ENCODE data around the gene B3GAT2. TPM values are rescaled to one million over a fixed set of nuclear protein-coding genes. Genes with fewer than 3 reads are reported as not detected.
A peak's percentile ranks its signal among the peaks of the same experiment; 100 is the strongest.

The B3GAT2 gene
- polyA plus RNA-seq, 3 donors from 2014 or later = 0.13 to 0.59 TPM; not detected in 1

DNA sequence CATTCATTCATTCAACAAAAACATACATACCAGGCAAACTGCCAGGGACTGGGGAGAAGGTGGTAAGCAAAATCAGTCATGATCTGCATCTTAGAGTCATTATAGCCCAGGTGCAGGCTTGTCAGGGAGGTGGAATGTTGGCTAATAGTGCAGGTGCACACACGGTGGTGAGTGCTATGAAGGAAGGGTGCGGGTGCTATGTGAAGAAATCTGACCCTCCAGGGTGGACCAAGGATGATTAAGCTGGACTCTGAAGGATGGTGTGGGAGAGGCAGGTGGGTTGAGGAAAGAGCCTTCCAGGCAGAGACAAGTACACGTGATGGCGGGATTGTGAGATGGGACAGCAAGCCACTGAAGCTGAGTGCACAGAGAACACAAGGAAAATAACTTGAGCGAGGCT is 77.4 kb downstream of the B3GAT2 start:
- H3K9me3 Mint-ChIP-seq = no peaks in the 10 kb centered on the region
- DNase-seq = no peak
- H3K27ac Mint-ChIP-seq = no peak overlapping the region
- no peaks in the 10 kb centered on the region for H3K36me3 Mint-ChIP-seq
- H3K4me1 Mint-ChIP-seq = no peaks in the 10 kb centered on the region
- no peak overlapping the region for H3K4me3 Mint-ChIP-seq
- peaks cover 2 to 15% (median 5%) of the 10 kb centered on the region in 3 donors for H3K27me3 Mint-ChIP-seq (ENCODE audit: low read depth in 3 of 3)

DNA sequence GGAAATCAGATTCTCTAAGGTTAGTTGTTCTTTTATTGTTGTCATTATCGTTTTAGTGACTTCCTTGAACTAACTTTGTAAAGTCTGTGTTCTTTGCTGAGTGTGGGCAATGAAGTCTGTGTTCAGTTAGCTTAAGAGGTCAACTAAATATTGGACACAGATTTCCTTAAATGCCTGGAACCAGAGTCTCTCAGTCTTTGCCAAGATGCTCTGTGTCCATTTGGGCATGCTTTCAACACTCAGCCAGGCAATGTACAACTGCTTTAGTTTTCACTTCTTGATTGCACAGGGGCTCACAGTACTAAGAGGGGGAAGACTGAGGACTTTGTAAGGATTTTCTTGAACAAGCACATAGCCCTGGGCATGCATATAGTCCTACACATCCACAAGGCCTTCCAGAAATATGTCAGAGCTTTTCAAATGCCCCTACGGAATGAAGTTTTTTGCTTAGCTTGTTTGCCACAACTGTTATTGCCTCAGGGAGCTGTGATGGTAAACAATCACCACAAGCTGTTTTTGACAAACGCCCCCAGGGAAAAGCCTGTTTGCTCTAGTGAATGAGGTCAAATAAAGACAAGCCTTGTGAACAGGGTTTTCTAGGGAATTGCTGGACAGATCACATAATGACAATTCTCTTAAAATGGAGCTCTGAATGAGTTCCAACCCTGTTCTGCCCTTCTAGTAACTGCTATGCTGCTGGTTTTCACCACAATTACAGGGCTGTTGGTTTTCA is 82.5 kb downstream of the B3GAT2 start:
- H3K27me3 Mint-ChIP-seq (ENCODE audit: low read depth in 3 of 3) = peaks cover 1 to 16% (median 2%) of the 10 kb centered on the region in 3 donors
- no peaks in the 10 kb centered on the region for H3K4me1 Mint-ChIP-seq

DNA sequence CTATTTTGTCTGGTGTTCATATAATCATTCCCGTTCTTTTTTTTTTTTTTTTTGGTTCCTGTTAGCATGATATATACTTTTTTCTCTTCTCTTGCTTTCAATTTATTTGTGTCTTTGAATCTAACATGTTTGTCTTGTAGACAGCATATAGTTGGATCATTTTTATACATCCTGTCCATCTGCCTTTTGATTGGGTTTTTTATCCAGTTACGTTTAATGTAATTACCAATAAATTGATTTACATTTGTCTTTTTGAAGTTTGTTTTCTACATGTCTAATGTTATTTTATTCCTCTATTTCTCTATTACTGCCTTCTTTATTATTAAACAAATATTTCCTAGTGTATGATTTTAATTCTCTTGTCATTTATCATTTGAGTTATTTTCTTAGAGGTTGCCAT is 84.4 kb downstream of the B3GAT2 start:
- no peak overlapping the region for H3K4me3 Mint-ChIP-seq
- peaks cover 3 to 30% (median 21%) of the 10 kb centered on the region in 6 donors for H3K9me3 Mint-ChIP-seq

More for the DNA sequence above, 82.5 kb downstream of the B3GAT2 start:
- H3K27ac Mint-ChIP-seq = no peak overlapping the region
- DNase-seq = no peak
- H3K36me3 Mint-ChIP-seq = peaks cover 0 to 8% (median 0%) of the 10 kb centered on the region in 3 donors
- H3K9me3 Mint-ChIP-seq = peaks cover 3 to 30% (median 21%) of the 10 kb centered on the region in 6 donors
- H3K4me3 Mint-ChIP-seq = no peak overlapping the region

DNA sequence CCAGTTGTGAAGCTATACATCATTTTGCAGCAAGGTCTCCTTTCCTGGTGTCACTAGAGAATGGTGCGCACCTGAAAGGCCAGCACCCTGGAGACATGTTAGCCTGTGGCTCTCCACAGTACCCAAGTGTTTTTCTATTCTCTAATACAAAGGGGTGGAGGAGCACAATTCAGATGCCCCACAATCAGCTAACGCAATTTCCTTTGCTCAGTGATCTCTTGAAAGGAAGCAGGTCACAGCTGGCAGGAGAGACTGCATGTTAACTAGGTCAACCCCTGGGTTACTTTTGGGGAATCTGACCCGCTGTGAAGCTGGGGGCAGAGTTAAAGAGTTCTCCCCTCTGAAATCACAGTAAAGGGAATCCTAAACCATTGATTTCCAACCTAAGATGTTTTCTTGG is 92.5 kb downstream of the B3GAT2 start:
- H3K4me3 Mint-ChIP-seq = no peak overlapping the region
- H3K36me3 Mint-ChIP-seq = peaks cover 5 to 9% (median 7%) of the 10 kb centered on the region in 3 donors
- peaks cover 0 to 2% of the 10 kb centered on the region in 2 donors for H3K4me1 Mint-ChIP-seq
- H3K27me3 Mint-ChIP-seq (ENCODE audit: low read depth in 3 of 3) = peaks cover 0 to 6% (median 4%) of the 10 kb centered on the region in 3 donors
- no peak for DNase-seq
- H3K9me3 Mint-ChIP-seq = no peaks in the 10 kb centered on the region
- peak overlapping the region in 1 of 6 donors; percentile 12 for H3K27ac Mint-ChIP-seq

More for the DNA sequence above, 84.4 kb downstream of the B3GAT2 start:
- Mint-ChIP-seq H3K27me3 (ENCODE audit: low read depth in 3 of 3) (peaks cover 2 to 14% (median 8%) of the 10 kb centered on the region in 3 donors), H3K36me3 (peaks cover 0 to 8% (median 0%) of the 10 kb centered on the region in 3 donors), H3K4me1 (no peaks in the 10 kb centered on the region), H3K27ac (no peak overlapping the region)
- no peak for DNase-seq

DNA sequence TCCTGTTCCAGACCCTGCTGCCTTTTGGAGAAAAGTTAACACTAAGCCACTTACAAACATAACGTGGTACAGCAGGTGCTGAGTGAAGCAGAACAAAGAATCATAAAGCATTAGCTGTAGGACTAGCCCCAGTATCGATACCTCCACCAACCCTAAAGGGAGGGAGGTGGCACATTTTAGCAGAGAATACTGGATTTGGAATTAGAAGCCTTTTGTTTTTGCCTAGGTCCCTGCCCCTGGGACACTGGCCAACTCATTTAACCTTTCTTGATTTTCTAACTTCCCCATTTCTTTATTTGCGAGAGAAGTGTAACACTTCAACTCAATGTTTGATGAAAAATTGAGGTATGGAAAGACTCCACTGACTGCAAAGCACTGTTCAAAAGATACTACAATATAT is 93.5 kb downstream of the B3GAT2 start:
- H3K4me1 Mint-ChIP-seq = peaks cover 0 to 2% of the 10 kb centered on the region in 2 donors
- no peak for DNase-seq
- H3K9me3 Mint-ChIP-seq = no peaks in the 10 kb centered on the region
- H3K4me3 Mint-ChIP-seq = no peak overlapping the region
- H3K27me3 Mint-ChIP-seq (ENCODE audit: low read depth in 3 of 3) = peaks cover 0 to 4% (median 0%) of the 10 kb centered on the region in 3 donors
- peaks cover 5 to 14% (median 7%) of the 10 kb centered on the region in 3 donors for H3K36me3 Mint-ChIP-seq
- peak overlapping the region in 2 of 6 donors; percentile 9 to 55 for H3K27ac Mint-ChIP-seq

DNA sequence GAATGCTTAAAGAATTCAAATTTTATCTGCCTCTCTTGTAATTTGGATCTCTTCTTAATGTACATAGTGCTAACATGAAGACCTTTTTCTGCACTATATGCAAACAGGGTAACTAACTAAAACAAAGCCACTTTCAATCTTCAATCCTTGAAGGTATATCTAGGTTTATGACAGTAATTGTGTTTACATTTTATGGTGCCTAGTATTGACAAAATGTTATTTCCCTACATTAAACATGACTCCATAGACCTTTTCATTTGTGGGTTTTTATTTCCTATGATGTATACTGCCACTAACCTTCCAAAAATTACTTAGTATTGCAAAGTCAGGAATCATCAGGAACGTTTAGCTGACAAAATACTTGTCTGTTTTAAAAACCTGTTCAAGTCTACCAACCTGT is 95.9 kb downstream of the B3GAT2 start:
- Mint-ChIP-seq H3K27ac (peak overlapping the region in 1 of 6 donors; percentile 12), H3K9me3 (no peaks in the 10 kb centered on the region), H3K36me3 (peaks cover 5 to 14% (median 7%) of the 10 kb centered on the region in 3 donors), H3K4me3 (no peak overlapping the region), H3K4me1 (peaks cover 0 to 2% of the 10 kb centered on the region in 2 donors), H3K27me3 (ENCODE audit: low read depth in 3 of 3) (peaks cover 0 to 4% (median 0%) of the 10 kb centered on the region in 3 donors)
- DNase-seq = no peak

DNA sequence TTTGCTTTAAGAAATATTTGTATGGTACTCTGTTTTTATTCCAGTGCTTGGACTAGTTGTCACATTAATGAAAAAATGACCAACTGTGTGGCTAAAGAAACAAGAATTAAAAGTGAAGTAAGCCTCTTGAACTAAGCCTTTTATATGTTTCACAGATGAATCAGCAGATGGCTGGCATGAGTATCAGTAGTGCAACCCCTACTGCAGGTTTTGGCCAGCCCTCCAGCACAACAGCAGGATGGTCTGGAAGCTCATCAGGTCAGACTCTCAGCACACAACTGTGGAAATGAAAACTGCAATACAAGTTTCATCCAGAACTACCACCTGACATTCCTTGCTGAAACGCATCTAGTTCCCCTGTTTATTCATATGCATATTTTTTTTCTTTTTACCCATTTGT is 96.8 kb downstream of the B3GAT2 start:
- H3K4me1 Mint-ChIP-seq = peaks cover 0 to 2% of the 10 kb centered on the region in 2 donors
- H3K4me3 Mint-ChIP-seq = no peak overlapping the region
- H3K36me3 Mint-ChIP-seq = peaks cover 5 to 14% (median 7%) of the 10 kb centered on the region in 3 donors
- H3K9me3 Mint-ChIP-seq = no peaks in the 10 kb centered on the region
- H3K27ac Mint-ChIP-seq = peak overlapping the region in 1 of 6 donors; percentile 26
- H3K27me3 Mint-ChIP-seq (ENCODE audit: low read depth in 3 of 3) = peaks cover 0 to 4% (median 0%) of the 10 kb centered on the region in 3 donors
- no peak for DNase-seq

DNA sequence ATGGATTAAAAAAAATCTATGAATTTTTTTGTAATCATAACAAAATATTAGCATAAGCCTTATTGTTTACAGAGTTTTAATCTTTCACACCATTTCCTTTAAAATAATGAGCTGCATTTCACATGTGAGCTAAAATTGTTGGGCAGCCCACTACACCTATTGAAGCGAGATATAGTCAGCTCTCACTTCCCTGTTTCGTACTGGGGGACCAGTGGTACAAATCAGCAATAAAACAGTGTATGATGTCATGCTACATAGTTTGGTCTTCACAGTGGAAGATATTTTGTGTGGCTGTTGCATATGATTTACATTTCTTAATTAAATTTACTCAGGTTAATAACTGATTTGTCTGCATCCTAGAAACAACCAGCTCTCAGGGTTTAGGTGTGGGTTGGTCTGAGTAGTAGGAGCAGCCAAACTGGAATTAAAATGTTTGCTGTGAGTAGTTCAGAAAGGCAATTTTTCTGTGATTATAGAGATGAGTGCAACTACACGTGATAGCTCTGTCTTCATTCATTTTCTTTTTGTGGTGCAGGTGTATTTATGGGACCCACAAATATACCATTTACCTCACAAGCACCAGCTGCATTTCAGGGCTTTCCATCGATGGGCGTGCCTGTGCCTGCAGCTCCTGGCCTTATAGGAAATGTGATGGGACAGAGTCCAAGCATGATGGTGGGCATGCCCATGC is 99.3 kb downstream of the B3GAT2 start:
- Mint-ChIP-seq H3K27me3 (ENCODE audit: low read depth in 3 of 3) (no peaks in the 10 kb centered on the region), H3K27ac (no peak overlapping the region)
- no peak for DNase-seq

DNA sequence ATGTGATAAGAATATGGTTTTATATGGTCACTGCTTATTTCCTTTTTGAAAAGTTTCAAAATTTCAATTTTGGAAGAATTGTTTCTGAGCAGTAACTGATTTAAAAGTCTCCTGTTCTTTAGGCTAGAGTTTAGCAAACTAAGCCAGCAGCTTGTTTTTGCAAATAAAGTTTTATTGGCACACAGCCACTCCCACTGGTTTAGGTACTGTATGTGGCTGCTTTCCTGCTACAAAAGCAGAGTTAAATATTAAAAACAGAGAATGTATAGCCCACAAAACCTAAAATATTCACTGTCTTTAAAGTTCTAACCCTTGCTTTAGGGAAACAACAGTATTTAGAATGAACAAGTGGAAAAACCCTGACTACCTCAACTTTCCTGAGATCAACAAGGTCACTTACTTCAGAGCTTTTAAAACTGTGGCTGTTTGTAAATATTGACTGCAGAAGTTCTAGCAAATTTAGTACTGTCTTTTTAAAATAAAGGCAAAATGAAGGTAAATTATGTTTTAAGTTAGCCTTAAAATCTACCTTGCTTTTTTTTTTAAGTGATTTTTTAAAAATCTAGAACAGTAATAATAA is 104.1 kb downstream of the B3GAT2 start:
- no peaks in the 10 kb centered on the region for H3K27me3 Mint-ChIP-seq (ENCODE audit: low read depth in 3 of 3)
- no peaks in the 10 kb centered on the region for H3K9me3 Mint-ChIP-seq
- DNase-seq = no peak
- no peak overlapping the region for H3K27ac Mint-ChIP-seq
- H3K4me3 Mint-ChIP-seq = no peak overlapping the region
- peaks cover 0 to 19% (median 0%) of the 10 kb centered on the region in 3 donors for H3K36me3 Mint-ChIP-seq
- peaks cover 3 to 9% of the 10 kb centered on the region in 2 donors for H3K4me1 Mint-ChIP-seq

More for the DNA sequence above, 99.3 kb downstream of the B3GAT2 start:
- no peaks in the 10 kb centered on the region for H3K4me1 Mint-ChIP-seq
- H3K4me3 Mint-ChIP-seq = no peak overlapping the region
- no peaks in the 10 kb centered on the region for H3K9me3 Mint-ChIP-seq
- H3K36me3 Mint-ChIP-seq = peaks cover 5 to 26% (median 7%) of the 10 kb centered on the region in 3 donors

DNA sequence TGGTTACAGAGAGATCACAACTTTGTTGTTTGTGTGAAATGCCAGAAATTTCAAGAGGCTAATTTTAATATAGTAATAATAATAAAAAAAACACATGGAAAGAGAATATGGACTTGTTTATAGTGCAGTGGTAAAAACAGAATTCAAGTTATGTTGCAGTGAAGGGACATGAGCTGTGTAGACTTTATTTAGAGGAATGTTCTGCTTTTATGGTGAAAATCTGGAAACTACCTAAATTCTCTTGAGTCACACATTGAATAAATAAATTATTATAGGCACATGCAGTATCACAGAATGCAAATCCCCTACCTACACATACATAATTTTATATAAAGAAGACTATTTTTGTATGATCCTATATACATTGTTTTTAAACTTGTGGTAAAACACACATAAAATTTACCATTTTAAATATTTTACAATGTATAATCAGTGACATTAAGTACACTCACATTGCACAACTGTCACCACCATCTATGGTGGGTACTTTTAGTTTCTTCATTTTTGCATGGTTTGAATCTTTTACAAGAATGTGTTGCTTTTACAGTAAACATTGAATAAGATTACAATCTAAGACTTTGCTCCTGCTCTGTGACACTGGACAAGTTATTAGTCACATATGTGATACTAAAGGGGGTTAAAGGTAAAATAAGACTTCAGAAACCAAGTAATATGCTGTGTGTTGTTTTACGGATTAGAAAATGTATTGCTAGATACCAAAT is 107.4 kb downstream of the B3GAT2 start:
- no peak for DNase-seq
- H3K9me3 Mint-ChIP-seq = no peaks in the 10 kb centered on the region
- H3K4me1 Mint-ChIP-seq = peaks cover 3 to 9% of the 10 kb centered on the region in 2 donors
- H3K36me3 Mint-ChIP-seq = peaks cover 0 to 22% (median 0%) of the 10 kb centered on the region in 3 donors
- peak overlapping the region in 1 of 6 donors; percentile 53 for H3K27ac Mint-ChIP-seq
- H3K4me3 Mint-ChIP-seq = no peak overlapping the region
- peaks cover 0 to 2% (median 0%) of the 10 kb centered on the region in 3 donors for H3K27me3 Mint-ChIP-seq (ENCODE audit: low read depth in 3 of 3)

DNA sequence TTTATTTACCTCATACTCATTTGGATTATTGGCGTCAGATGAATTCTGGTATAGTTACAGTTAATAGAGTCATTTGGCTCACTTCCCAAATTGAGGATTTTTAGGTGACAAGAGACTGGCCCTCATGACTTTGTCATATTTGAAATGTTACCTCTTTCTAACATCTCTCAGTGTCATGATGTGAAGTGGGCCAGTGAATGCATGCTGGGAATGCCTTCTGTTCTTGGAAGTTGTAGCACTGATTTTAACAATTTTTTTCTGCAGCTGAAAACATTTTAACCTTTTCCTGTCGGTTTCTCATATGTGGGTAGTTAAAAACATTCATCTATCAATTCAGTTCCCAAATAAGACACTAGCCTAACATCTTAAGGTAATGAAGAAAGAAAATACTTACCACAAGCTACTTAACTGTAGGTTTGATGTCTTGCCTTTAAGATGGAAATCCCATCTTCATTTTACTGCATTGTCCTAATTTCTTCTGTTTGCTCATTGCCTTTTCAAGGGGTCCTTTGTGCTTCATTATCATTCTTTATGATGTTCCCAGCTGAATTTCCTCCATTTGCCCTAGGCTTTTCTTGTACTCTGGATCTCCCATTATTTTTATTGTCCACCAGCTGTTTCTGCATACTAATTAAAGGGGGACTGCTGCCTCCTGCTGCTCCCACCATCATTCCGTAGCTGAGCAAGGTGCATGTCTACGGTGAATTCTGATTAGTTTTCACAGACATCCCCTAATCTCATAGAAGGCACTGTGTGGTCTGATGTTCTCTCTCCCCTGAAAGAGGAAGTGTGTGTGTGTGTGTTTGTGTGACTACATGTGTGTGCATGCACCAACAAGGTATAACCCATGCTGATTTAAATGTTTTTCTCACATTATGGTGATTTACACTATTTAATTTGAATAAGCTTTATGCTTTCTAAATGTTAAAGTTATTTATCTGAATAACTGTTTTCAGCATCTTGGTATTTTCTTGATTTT is 109.5 kb downstream of the B3GAT2 start:
- H3K9me3 Mint-ChIP-seq = no peaks in the 10 kb centered on the region
- H3K27ac Mint-ChIP-seq = peak overlapping the region in 2 of 6 donors; percentile 8 to 53

DNA sequence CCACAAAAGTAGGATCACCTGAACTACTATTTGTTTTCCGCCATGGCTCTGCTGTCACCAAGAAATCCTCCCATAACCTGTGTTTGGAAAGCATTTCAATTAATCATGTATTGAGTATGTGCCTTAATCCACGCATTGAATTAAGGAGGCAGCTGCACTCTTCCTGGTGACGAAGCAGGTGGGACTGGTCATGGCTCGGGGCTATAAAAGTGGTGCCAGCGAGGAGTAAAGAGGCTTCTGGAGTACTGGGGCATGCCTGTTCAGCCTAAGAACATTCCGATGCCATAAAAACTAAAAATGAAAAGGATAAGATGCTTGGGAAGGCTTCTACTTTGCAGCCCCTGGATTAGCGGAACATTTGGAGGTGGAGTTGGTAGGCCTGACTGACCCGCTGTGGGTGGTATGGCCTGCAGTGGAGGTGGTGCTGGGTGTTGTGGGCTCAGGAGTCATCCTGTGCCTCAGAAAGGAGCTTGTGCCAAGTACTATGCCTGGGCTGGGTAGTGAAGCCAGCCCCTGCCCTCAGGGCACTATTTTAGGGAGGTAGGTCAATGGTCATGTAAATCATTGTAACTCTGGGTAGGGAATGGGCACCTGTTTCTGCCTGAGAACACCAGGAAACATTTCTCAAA is 110.5 kb downstream of the B3GAT2 start:
- Mint-ChIP-seq H3K36me3 (peaks cover 0 to 8% (median 0%) of the 10 kb centered on the region in 3 donors), H3K4me1 (peaks cover 4 to 15% of the 10 kb centered on the region in 2 donors), H3K9me3 (no peaks in the 10 kb centered on the region), H3K4me3 (no peak overlapping the region), H3K27me3 (ENCODE audit: low read depth in 3 of 3) (peaks cover 0 to 2% (median 0%) of the 10 kb centered on the region in 3 donors), H3K27ac (no peak overlapping the region)
- DNase-seq = no peak

More for the DNA sequence above, 109.5 kb downstream of the B3GAT2 start:
- Mint-ChIP-seq H3K4me1 (peaks cover 3 to 9% of the 10 kb centered on the region in 2 donors), H3K36me3 (peaks cover 0 to 13% (median 0%) of the 10 kb centered on the region in 3 donors), H3K4me3 (no peak overlapping the region), H3K27me3 (ENCODE audit: low read depth in 3 of 3) (peaks cover 0 to 2% (median 0%) of the 10 kb centered on the region in 3 donors)
- no peak for DNase-seq

Measured in immature natural killer cell (primary cell).